HG03521 (cell line): ENCODE results near the gene KRT1.

Source experiments
- ATAC-seq: cut with Tn5 transposase; IDR thresholded peaks from one replicate; pipeline ENCODE4 v1.9.1; 2021; ENCODE audit warnings: mild to moderate bottlenecking, moderate library complexity; ENCODE audit not compliant: unreplicated experiment

The KRT1 gene

GRCh38 chr12:52662093-52662917 is 17.9 kb downstream of the KRT1 start:
- ATAC-seq: no peak

GRCh38 chr12:52661668-52662067 is 18.5 kb downstream of the KRT1 start:
- no peak for ATAC-seq

DNA sequence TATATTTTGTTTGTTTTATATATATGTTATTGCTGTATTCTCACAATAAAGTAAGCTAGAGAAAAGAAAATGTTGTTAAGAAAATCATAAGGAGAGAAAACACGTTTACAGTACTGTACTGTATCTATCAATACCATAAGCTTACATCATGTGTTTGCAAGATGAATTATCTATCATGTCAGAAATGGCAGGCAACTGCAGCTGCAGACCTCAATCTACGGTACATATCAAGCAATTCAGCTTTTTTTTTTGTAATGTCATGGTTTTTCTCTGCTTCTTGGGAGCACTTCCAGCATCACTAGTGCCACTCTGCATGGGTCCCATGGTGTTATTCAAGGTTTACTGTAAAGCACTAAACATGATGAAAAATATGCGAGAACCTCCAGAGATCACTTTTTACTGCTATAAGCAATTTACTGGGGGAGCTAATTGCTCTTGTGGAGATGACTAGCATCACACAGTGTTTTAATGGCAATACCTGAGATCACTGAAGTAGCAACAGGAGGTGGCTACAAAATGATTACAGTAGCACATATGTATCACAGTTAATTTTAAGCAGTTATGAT is 19.2 kb downstream of the KRT1 start:
- ATAC-seq: no peak

DNA sequence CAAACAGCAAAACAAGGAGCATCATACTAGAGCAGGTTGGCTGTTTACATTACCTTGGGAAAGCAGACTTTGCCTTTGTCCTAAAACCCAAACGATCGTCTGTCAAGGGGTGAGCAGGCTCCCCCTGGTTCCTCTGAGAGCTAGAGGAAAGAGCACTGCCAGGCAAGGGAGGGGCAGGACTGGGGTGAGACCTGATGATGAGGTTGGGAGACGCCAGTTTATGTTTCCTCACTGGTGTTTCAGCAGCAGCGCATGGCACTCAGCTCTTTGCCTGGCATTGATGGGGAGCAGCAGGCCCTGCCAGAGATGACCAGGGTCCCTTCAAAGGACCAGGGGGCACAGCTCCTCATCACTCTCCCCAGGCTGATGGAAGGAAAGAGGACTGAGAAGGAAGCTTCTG is 20.3 kb downstream of the KRT1 start:
- ATAC-seq: no peak

GRCh38 chr12:52659395-52659794 is 20.8 kb downstream of the KRT1 start:
- no peak for ATAC-seq

DNA sequence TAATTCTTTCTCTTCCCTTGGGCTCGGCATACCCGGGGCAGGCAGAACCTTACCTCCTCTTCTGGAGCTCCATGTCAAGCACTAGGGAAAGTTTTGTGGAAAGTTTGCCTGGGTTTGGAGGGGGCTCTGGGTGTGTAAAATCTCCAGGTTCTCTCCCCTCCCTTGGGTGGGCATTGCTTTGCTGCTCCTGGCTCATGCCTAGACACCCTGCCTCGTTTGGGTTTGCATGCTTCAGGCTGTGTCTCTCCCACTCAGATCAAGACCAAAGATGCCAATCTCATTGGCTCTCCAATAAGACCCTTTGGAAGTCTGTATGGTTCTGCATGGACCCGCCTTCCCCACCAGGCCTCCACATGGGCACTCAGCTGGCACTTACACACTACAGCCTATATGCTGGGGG is 22.0 kb downstream of the KRT1 start:
- no peak for ATAC-seq

- no peak for ATAC-seq
Observed at GRCh38 chr12:52657250-52657902, 22.8 kb downstream of the KRT1 start.

- no peak for ATAC-seq
Observed at GRCh38 chr12:52656616-52657015, 23.6 kb downstream of the KRT1 start.

- no peak for ATAC-seq
Observed at GRCh38 chr12:52655720-52656124, 24.5 kb downstream of the KRT1 start.

- ATAC-seq: no peak
Observed at GRCh38 chr12:52655251-52655650, 25.0 kb downstream of the KRT1 start.

DNA sequence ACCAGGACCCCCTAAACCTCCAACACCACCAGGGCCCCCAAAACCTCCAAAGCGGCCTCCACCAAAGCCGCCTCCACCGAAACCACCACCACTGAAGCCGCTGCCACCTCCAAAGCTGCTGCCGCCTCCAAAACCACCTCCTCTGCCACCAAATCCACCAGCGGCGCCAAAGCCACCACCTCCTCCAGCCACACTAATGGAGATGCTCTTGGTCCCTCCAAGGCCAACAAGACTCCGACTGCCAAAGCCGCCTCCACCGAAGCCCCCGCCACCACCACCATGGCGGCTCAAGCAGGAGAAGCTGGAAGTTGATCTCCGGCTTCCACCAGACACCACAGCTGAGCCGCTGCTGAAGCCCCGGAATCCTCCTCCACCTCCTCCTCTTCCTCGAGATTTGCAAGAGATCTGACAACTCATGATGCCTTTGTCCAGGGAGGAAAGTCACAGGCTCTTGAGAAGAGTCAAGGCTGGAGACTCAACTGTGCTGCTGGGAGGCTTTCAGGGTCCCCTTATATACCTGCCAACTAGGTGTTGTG is 28.4 kb downstream of the KRT1 start, which contains the start of gene KRT2:
Gene KRT2, minus strand, starts transcription at position 486 of the 536 bp plus-strand sequence. Its CDS starts 69 bp downstream, at position 417.
- ATAC-seq: no peak

GRCh38 chr12:52650520-52651081 is 29.6 kb downstream of the KRT1 start:
- no peak for ATAC-seq

GRCh38 chr12:52649066-52649465 is 31.1 kb downstream of the KRT1 start:
- no peak for ATAC-seq

DNA sequence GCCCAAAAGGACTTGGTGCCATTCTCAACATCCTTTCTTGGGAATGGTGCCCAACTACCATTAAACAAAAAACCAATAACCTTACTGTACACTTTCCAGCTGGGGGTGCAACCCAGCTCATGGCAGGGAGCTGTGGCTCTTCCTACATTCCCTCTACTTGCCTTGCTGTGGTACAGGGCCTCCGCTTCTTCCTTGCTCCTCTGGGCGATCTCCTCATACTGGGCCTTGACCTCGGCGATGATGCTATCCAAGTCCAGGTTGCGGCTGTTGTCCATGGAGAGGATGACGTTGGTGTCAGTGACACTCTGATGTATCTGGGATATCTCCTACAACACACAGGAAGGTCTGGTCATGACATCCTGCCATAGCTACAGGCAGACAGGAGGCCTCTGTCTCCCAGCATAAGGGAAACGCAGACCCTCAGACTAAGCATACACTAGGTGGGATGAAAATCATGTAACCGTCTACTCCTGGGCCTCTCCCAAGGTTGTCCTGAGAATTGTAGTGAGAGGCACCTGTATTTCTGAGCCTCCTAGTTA is 32.1 kb downstream of the KRT1 start:
- ATAC-seq: no peak

- no peak for ATAC-seq
Observed at GRCh38 chr12:52647601-52648000, 32.6 kb downstream of the KRT1 start.

GRCh38 chr12:52646613-52647012 is 33.6 kb downstream of the KRT1 start:
- no peak for ATAC-seq

DNA sequence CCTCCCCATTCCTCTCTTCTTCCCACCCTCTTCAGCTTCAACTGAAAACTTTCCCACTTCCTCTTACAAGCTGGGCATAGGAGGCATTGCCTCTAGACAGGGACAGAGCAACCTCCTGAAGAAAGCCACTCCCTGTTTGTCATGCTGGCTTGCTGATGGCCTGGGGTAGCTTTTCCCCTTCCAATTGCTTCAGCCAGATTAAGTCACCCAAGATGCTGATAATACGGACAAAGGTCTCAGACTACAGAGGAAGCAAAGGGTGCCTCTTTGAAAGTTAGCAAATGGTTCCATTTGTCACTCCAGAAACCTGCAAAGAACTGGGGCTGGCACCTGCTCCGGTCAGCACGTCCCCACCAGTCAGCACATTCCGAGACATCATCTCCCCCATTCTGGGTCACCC is 34.2 kb downstream of the KRT1 start:
- no peak for ATAC-seq

- no peak for ATAC-seq
Observed at GRCh38 chr12:52645120-52645761, 35.0 kb downstream of the KRT1 start.

- ATAC-seq: no peak
Observed at GRCh38 chr12:52644078-52644415, 36.2 kb downstream of the KRT1 start.

- ATAC-seq: no peak
Observed at GRCh38 chr12:52643233-52644077, 36.8 kb downstream of the KRT1 start.
